ENCODE data around the gene HIF3A. TPM values are rescaled to one million over a fixed set of nuclear protein-coding genes. Genes with fewer than 3 reads are reported as not detected.

HIF3A gene
- total and polyA plus RNA-seq, 2 of the 8 experiments (the other 6 are each of a cell fraction or from before 2014, with no cell fraction given), result 38.6 to 38.8 TPM

DNA sequence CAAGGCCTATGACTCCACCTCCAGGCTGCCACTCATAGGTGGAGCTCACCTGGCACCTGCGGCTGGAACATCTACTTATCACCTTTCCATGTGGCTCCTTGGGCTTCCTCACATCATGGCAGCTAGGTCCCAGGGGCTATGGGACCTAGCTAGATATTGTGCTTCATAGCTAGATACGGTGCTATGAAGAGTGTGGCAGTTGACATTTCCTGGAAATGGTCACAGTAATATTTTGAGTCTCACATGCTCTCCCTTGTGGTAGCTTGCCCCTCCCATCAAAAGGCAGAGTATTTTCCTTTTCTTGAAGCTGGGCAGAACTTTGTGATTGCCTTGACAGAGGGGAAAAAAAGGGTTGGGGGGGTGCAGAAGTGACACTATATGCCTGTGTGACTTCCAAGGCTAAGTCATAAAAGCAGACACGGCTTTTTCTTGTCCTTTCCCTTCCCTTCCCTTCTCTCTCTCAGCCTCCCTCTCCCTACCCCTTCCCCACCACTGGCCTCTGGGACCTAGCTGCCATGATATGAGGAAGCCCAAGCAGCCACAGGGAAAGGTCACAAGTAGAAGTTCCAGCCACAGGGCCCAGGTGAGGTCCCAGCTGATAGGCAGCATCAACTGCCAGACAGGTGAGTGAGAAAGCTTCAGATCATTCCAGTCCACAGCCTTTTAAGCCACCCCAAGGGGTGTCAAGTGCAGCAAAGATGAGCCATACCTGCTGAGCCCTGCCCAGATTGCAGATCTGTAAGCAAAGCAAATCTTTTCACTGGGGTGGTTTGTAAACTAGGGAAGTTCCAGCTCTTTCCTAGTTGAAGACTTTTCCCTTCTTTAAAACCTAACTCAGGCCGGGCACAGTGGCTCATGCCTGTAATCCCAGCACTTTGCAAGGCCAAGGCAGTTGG is 6.9 kb upstream of the HIF3A start (continued):
- TF ChIP-seq CTBP2 (IDR thresholded peaks at IDR 0.05; ENCODE audit: borderline replicate concordance, insufficient read depth, insufficient read length, low read length) (no peak), GTF2F1 (IDR thresholded peaks at IDR 0.05; ENCODE audit: borderline replicate concordance, low read depth, low read length) (no peak), TEAD4 (IDR thresholded peaks at IDR 0.05; ENCODE audit: low read depth, low read length) (no peak)

Data from H1 (cell line).